Stromal cell of bone marrow (primary cell): Measurements from ENCODE around the gene NCOR1.
A peak's percentile ranks its signal among the peaks of the same experiment; 100 is the strongest.
"Not testable (repeated sequence)": the region's sequence is repeated elsewhere in the genome, so short reads cannot be mapped to it uniquely, and the experiment has no call there.

Experiments
- DNase-seq: peaks from one replicate; pipeline ENCODE4 v3.0.0-alpha.2; 2012; ENCODE audit warnings: low read depth

The NCOR1 gene

DNA sequence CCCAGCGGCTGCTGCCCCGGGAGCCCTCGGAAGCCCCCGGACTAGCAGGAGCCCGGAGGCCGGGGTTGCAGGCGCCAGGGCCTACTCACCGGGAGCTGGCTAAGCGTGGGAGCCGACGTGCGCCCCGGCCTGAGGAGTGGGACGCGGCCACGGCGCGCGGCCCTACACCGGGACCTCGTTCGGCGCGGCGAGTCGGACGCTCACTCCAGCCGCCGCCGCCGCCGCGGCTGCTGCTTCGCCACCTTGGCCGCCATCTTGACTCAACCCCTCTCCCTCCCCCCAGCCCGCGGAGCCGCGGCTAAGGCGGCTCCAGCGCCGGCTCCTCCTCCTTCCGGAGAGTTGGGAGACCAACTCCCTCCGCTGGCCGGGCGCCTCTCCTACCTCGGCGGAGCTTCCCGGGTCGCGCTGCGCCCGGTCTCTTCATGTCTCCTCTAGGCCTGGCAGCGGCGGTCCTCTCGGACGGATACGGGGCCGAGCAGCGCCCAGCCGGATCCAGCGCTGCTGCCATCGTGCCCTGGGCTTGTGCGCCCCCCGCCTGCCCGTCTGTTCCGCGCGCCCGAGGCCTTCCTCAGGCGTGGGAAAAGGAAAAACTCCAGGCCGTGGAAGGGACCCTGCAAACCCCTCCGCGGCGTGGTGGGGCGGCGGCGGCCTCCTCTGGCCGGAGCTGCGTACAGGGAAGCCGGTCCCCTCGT lies at the start of gene NCOR1:
Gene NCOR1 (minus strand): TSS at position 262 of the 692 bp plus-strand sequence. CDS start 20,965 bp downstream, outside the sequence.
- DNase-seq: peak; percentile 89

DNA sequence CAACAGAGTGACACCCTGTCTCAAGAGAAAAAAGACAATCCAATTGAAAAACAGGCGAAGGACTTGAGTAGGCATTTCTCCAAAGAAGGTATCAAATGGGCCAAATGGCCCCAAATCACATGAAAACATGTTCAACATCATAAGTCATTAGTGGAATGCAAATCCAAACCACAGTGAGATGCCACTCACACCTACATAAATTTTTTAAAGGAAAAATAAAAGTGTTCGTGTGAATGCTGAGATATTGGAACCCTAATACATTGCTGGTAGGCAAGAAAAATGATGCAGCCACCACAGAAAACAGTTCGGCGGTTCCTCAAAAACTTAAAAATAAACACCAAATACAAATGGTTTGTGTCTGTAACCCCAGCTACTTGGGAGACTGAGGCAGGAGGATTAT lies 46.9 kb upstream of the NCOR1 start:
- no peak for DNase-seq

DNA sequence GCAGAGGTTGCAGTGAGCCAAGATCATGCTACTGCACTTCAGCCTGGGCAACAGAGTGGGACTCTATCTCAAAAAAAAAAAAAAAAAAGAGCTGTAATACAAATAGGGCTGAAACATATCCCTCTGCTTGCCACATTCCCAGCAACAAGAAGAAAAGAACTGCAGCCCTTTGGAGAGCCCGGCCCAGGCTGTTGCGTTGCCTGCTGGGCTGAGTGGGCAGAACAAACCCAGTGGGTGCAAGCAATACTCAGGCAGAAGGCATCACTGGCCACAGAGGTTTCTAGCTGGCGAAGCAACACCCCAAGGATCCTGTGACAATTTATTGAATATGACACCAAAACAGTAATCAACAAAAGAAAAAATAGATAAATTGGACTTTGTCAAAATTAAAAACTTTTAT lies 45.7 kb upstream of the NCOR1 start:
- DNase-seq: no peak

DNA sequence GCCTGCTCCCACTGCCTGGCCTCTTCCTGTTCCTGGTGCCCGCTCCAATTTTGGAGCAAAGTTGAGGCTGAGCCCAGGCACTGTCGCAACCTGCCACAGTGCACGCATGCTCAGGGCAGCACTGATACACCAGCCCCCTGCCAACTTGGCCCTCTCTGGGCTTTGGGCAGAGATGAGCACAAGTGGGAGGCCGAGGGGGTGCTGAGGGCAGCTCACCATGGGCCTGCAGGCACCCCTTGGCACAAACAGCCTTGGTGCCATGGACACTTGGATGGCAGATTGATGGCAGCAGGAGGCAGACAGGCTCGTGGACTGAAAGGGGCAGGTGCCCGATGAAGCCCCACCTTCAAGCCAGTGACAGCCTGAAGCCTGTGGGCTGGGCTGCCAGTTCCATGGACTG lies 44.6 kb upstream of the NCOR1 start:
- DNase-seq: no peak

DNA sequence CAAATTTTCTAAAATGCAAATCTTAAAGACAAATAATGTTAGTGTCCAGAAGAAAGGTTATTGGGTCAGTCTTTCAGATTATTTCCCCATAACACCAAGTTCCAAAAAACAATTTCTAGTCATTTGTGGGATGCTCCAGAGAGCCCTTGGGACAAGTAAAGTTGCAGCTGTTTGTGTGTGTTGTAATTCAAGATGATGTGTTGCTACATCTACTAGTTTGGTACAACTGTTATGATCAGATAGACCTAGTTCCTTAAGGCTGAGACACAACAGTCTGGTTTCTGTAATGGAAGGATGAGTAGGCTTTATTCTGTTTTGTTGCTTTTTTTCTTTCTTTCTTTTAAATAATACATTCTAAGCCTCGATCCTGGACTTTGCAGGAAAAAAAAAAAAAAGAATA lies 43.6 kb upstream of the NCOR1 start:
- peak; percentile 39 for DNase-seq

DNA sequence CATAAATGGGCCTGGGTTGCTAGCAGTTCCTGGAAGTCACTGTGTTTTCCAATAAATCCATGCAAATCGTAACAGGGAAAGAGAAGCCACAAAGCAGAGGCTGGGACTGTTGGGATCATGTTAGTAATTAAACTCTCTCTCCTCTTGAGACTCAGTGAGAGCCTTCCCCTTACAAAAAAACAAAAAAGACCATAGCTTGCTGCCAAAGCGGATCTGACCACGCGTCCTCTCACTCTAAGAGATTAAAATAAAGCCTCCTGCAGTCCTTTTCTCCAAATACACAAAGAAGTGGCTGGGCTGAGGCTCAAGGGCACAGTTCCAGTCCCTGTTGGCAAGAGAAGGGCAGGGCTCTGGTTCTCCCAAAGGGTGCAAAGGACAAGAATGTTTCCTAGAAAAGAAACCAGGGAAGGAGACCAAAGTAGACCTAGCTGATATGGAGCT lies 40.2 kb upstream of the NCOR1 start:
- DNase-seq: peak; percentile 35

DNA sequence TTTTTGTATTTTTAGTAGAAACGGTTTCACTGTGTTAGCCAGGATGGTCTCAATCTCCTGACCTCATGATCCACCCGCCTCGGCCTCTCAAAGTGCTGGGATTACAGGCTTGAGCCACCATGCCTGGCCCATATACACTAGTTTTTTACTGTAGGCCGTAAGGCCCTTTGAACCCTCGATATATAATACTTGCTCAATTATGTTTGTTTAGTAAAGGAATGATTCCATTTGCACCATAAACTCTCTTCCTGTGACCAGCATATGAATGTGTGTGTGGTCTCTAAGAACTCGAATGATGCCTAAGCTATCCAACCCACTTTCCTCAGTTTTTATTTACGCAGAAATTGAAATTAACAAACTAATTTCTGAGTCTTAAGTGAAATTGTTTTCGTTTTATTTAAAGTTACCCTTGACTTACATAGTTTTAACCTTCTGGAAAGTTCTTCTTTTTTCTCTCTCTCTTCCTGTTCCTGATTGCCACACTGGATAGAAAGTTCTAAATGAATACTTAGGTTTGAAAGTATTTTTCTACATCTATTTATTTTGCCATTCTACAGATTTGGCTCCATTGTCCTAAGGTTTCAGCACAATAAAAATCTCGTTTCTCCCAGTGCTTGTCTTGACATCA lies 39.6 kb upstream of the NCOR1 start:
- DNase-seq: no peak

DNA sequence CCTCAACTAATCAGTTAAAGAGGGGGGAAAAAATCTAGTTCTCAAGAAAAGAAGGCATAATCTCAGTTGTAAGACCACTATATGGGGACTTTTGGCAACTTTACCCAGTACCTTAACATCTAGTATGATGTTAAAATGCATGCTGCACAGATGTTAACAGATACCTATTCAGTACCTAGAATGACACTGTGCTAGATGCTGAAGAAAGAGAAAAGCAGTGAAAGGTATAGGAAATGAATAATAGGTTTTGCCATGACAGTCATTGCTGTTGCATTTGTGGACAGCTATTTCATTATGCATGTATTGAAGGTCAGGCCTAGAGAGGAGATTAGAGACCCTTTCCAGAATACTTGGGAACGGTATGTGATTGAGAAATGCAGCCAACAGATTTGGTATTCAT lies 36.2 kb upstream of the NCOR1 start:
- no peak for DNase-seq

DNA sequence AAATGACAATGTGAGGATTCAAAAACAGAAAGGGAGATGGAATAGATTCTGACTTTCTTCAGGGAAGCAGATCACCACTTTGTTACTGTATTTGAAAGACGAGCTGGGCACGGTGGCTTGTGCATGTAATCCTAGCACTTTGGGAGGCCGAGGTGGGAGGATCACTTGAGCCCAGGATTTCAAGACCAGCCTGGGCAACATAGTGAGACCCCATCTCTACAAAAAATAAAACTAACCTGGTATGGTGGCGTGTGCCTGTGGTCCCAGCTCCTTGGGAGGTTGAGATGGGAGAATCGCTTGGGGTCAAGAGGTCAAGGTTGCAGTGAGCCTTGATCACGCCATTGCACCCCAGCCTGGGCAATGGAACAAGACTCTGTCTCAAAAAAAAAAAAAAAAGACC lies 35.7 kb upstream of the NCOR1 start:
- DNase-seq: no peak

DNA sequence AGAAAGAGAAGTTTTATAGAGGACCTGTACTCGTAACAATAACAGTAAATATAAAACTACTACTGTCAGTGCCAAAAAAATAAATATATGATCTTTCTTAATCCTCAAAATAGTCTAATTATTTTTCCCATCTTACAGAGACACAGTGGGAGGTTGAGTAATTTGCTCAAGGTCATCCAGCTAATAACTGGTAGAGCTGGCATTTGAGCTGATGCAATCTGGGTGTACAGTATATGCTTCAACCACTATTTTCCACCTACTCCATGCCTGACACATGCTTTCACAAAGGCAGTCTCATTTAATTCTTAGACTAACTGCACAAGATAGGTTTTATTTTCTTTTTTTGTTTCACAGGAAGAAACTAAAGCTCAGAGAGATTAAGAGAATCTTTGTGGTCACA lies 35.3 kb upstream of the NCOR1 start:
- DNase-seq: no peak

DNA sequence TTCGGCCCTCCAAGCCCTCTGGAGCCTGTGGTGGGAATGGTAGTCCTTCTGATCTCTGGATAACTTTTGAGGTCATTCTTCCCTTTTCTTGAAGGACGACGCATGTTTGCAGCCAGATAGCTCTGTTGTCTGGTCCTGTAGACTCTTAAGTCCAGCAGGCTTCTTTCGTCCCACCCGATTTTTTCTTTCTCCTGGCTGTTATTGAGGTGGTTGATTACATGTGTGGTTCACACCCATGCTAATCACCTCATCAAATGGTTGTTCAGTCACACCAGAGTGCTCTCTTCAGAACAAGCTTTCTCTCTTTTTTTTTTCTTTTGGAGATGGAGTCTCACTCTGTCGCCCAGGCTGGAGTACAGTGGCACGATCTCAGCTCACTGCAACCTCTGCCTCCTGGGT lies 32.3 kb upstream of the NCOR1 start:
- DNase-seq: no peak

DNA sequence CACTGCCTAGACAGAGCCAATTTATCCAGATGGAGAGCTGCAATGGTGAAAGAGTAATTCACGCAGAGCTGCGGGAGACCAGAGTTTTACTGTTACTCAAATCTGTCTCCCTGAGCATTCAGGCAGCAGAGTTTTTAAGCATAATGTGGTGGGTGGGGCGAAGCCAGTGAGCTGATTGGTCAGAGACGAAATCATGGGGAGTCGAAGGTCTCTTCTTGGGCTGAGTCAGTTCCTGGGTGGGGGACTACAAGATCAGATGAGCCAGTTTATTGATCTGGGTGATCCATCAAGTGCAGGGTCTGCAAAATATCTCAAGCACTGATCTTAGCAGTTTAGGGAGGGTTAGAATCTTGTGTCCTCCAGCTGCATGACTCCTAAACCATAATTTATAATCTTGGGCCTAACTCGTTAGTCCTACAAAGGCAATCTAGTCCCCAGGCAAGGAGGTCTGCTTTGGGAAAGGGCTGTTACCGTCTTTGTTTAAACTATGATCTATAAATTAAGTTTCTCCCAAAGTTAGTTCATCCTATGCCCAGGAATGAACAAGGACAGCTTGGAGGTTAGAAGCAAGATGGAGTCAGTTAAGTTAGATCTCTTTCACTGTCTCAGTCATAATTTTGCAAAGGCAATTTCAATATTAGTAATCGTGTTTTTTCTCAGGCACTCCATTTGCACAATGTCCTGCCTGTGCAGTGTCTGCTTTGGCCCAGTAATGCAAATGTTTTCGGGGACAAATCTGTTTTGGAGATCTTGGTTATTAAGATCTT lies 28.6 kb upstream of the NCOR1 start:
- DNase-seq: no peak

DNA sequence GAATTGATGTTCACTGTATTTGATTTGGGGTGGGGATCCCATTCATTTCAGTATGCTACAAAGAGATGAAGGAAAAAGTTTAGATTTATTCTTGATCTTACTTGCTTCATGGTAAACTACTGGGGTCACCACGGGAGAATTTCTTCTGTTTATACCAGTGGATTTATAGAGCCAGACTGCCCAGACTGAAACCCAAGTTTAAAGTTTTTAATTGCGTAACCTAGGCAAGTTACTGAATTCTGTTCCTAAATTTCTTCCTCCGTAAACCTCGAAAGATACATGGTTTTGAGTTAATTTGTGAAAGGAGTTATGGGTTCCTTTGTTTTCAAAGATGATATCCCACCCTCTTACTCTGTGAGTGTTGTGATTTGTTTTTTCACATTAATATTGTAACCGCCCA lies 28.1 kb upstream of the NCOR1 start:
- no peak for DNase-seq

DNA sequence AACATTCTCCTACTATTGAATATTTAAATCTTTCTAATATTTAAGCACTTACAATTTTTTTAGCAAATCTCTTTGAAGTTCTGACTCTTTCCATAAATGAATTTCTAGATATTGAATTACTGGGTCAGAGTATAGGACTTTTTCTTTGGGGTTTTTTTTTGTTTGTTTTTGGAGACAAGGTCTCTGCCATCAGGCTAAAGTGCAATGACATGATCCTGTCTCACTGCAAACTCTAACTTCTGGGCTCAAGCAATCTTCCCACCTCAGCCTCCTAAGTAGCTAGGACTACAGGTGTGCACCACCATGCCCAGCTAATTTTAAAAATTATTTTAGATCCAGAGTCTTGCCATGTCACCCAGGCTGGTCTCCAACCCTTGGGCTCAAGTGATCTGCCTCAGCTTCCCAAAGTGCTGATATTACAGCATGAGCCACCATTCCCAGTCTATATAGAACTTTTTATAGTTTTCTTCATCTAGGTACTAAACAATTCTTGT lies 26.6 kb upstream of the NCOR1 start:
- no peak for DNase-seq

DNA sequence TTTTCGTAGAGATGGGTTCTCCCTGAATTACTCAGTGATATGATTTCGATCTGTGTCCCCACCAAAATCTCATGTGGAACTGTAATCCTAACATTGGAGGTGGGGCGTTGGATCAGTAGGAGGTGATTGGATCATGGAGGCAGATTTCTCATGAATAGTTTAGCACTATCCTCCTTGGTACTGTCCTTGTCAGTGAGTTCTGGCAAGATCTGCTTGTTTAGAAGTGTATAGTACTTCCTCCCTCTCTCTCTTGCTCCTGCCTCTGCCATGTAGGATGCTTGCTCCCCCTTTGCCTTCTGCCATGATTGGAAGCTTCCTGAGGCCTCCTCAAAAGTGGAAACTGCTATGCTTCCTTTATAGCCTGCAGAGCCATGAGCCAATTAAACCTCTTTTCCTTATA lies 24.6 kb upstream of the NCOR1 start:
- DNase-seq: no peak

DNA sequence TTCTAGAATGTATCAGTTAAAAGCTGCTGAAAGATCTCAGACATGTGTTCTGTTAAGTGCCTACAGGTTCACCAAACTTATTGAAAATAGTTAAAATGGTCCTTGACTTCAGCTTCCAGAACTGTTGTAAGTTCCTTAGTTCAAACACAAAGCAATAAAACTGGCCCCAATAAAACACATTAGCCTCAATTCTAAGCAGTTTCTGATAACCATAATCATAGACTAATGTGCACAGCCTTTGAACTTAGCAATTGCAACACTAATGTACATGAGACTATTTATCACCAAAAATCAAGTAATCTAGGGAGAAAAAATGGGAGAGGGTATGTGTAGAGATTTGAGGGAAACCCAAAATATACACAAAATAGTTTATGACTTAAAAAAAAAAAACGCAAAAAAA lies 17.1 kb upstream of the NCOR1 start:
- DNase-seq: no peak

DNA sequence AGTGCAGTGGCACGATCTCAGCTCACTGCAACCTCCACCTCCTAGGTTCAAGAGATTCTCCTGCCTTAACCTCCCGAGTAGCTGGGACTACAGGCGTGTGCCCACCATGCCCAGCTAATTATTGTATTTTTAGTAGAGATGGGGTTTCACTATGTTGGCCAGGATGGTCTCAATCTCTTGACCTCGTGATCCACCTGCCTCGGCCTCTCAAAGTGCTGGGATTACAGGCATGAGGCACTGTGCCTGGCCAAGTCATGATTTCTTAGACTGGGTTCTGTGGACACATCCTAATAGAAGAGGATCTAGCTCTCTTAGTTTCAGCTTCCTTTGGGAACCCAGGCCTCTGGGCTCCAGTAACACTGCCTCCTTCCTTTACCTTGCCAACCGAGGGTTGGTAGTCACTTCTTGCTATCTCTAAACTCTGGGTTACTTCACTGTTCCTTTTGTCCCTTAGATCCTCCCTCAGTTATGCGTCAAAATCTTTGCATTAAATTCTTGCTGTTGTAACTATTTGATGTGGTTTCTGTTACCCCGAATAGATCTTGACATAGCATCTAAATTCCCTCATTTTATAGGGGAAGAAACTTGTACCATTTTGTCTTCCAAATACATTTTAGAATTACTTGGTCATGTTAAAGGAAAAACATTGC lies 14.7 kb upstream of the NCOR1 start:
- DNase-seq: not testable (repeated sequence)

DNA sequence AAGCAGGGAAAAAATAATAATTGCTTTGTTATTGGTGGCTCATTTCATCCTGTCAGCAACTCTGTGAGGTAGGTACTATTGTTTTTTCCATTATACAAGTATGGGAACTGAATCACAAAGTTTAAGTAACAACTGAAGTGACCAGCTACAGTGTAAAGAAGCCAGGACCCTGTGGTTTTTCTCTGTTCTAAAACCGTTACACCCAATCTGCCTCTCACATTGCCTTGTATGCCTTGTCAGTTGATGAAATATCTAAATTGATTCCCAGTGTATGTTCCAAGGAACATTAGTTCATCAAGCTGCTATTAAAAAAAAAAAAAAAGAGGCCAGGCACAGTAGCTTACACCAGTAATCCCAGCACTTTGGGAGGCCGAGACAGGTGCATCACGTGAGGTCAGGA lies 7.1 kb upstream of the NCOR1 start:
- no peak for DNase-seq

DNA sequence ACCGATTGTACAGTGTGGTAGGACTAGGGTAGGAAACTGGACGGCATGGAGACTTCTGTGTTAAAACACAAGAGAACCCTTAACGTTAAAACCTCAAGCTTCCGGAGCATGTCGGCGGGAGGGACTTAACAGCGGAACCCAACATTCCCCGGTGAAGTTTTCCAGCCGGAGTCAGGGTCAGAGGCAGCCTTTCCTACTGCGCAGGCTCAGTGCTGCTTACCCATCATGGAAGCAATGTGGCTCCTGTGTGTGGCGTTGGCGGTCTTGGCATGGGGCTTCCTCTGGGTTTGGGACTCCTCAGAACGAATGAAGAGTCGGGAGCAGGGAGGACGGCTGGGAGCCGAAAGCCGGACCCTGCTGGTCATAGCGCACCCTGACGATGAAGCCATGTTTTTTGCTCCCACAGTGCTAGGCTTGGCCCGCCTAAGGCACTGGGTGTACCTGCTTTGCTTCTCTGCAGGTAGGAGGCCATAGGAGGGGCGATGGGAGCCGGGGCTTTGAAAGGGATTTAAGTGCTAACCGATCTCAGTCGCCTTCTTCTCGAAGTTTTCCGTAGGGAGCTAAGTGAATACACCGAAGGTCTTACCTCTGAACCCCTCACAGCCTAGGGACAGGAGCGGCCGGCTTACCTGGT lies 1.8 kb upstream of the NCOR1 start, which contains the start of gene PIGL:
Gene PIGL (plus strand): TSS at position 209 of the 634 bp plus-strand sequence. CDS start 17 bp downstream, at position 226.
- DNase-seq: peak; percentile 89

DNA sequence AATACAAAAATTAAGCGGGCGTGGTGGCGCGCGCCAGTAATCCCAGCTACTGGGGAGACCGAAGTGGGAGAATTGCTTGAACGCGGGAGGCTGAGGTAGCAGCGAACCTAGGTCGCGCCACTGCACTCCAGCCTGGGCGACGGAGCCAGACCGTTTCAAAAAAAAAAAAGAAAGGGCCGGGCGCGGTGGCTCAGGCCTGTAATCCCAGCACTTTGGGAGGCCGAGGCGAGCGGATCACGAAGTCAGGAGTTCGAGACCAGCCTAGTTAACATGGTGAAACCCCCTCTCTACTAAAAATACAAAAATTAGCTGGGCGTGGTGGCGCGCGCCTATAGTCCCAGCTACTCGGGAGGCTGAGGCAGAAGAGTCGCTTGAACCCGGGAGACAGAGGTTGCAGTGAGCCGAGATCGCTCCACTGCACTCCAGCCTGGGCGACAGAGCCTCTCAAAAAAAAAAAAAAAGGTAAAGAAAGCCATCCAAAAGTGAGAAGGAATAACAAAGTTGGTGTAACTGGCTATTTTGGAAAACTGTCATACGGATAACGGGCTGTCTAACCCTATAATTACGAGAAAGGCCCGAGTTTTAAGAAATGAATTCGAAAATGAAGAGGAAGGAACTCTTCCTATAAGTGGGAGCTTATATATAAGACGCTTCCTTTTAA lies 1.1 kb upstream of the NCOR1 start:
- not testable (repeated sequence) for DNase-seq

DNA sequence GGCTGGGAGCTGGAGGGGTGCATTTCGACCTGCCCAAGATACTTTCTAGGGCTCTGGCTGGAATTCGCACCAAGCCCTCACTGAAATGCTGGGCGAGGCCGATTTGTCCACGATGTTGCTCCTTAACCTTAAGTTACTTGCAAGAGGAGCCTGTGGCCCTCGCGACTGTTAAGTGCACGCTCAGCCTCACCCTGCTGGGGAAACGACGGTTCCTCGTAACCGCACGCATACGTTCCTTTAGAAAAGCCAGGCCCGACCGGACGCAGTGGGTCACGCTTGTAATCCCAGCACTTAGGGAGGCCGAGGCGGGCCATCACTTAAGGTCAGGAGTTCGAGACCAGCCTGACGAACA lies 607 bp upstream of the NCOR1 start:
- no peak for DNase-seq

DNA sequence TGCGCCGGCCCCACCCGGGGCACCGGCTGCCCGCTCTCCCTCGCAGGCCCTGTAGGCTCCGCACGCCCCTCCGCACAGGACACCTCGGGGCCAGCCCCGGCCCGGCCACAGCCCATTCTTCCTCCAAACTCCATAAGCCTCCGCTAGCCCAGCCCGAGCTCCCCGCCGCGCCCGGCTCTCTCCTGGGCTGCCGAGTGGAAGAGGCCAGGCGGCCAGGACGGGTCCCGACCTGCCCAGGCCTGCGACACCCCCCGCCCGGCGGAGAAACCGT lies 397 bp downstream of the NCOR1 start:
- DNase-seq: no peak
